Epidermal melanocyte (primary cell): ENCODE measurements around the gene ASTN1.

ENCODE experiments used
- DNase-seq: peaks from one replicate; pipeline ENCODE4 v3.0.0; 2011; ENCODE audit warnings: low spot score; ENCODE audit not compliant: insufficient read length

The ASTN1 gene

GRCh38 chr1:176880955-176881595, 283.4 kb downstream of the ASTN1 start:
- peak; percentile 69 for DNase-seq

DNA sequence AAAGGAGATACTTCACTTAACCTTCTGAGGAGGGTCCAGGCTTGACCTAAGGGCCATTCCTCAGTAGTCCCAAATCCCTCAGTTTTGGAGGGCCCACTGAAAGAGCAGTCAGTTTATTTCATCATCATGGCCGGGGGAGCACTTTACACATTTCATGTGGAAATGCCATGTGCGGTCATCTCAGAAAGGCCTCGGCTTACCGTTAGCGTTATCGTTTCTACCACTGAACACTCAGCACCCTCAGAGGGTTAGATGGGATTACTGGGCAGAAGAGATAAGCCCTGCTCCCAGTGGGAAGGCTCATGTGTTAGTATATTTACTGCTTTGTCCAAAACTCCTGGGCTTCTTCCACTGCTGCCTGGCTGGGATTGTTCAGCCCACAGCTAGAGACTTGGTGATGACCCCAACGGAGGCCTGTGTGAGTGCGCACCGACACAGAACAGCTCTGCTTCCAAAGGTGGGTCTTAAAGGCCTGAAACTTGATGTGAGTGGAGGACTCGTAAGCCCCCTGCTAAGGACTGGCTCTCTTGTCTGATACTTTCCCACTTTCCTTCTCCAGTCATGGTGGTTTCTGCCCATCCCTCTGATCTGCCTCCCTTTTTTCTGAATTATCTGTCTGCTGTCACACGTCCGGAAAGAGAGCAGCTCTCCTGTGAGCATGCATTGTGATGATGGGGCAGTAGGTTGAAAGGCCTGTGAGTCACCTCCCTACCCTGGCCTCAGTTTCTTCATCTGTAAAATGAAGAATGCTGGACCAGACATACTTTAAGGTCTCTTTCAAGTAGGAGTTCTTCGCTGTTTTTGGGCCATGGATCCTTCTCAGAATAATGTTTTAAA, 284.5 kb downstream of the ASTN1 start:
- DNase-seq = no peak

DNA sequence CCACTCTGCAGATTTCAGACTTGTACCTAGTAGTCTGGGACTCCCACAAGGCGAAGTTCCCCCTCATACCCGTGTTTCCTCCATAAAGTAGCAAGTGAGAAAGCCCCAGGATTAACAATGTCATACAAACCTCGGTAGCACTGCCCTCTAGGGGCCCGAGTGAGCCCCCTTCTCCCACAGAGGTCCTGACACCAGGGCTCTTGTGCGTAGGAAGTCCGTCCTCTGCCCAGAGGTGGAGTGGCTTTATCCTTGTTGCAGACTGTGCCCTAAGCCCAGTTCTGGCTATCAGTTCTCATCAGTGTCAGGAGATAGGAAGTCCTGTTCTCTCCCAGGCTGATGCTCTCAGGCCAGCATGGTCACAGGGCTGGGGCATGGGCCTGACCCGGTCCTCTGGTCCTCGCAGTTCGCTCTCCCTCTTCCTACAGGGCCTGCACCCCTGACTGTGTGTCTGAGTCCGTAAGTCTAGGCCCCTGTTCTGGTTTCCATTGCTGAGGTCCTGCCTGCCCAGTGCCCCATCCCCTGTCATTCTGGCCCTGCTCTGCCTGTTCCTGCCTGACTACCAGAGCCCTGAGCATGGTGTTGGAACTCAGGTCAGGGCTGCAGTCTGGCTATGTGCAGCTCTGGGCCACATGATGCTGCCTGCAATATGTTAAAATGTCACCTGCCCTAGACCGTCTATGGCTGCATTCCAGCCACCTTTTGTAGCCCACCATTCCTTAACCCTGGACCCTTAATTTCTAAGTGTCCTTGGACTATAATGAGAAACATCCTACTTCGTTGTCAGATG, 285.6 kb downstream of the ASTN1 start:
- no peak for DNase-seq

- no peak for DNase-seq
These were observed 287.0 kb downstream of the ASTN1 start for GRCh38 chr1:176877557-176877956.

- DNase-seq = no peak
These were observed 287.5 kb downstream of the ASTN1 start for GRCh38 chr1:176876966-176877515.

GRCh38 chr1:176869577-176869976, 294.9 kb downstream of the ASTN1 start:
- DNase-seq = no peak

DNA sequence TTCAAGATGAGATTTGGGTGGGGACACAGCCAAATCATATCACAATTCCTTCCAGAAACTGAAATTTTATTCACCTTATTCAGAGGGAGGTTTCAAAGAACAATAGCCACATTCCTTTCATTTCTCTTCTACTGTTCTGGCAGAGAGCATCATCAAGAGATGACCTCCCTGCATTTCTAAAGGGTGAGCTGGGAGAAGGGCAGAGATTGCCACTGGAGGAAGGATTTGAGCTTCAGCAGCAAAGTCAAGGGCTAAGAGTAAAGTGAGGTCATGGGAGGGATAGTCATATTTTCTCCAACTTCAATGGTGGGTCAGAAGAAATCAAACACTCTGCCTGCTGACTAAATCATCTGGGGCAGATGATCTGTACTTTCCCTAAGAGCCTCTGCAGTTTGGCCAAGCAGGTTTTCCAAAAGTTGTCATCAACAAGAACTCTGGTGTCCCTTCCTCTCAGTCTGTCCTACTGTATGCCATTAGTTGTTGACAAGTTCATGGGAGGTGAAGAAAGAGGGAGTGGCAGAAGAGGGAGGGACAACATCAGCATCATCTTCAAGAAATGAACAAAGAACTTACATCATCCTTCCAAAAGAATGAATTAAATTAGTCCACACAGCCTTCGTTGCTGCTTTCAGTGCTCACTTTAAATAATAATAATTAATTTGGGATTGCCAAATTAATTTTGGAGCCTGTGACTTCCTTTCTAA, 298.3 kb downstream of the ASTN1 start:
- no peak for DNase-seq

GRCh38 chr1:176864211-176864610, 300.3 kb downstream of the ASTN1 start:
- no peak for DNase-seq

GRCh38 chr1:176863613-176864012, 300.9 kb downstream of the ASTN1 start:
- DNase-seq = no peak

- DNase-seq = no peak
These were observed 306.0 kb downstream of the ASTN1 start for GRCh38 chr1:176858433-176858916.

DNA sequence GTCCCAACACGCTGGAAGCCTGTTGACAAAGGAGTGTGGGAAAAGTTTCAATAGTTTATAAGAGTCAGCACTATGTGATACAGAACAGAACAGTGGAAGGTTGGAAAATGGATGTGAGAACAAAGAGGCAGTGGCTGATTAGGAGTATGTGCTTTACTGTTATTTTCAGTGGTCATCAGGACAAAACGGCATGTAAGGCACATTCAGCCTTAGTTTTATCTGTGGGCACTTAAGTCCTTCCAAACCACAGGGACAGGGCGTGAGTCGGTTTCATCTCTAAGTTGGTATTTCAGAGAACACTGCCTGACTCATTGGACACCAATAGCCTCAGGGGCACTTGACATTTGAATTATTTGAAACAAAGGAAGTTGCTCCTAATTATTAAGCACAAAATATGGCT, 306.9 kb downstream of the ASTN1 start:
- no peak for DNase-seq

DNA sequence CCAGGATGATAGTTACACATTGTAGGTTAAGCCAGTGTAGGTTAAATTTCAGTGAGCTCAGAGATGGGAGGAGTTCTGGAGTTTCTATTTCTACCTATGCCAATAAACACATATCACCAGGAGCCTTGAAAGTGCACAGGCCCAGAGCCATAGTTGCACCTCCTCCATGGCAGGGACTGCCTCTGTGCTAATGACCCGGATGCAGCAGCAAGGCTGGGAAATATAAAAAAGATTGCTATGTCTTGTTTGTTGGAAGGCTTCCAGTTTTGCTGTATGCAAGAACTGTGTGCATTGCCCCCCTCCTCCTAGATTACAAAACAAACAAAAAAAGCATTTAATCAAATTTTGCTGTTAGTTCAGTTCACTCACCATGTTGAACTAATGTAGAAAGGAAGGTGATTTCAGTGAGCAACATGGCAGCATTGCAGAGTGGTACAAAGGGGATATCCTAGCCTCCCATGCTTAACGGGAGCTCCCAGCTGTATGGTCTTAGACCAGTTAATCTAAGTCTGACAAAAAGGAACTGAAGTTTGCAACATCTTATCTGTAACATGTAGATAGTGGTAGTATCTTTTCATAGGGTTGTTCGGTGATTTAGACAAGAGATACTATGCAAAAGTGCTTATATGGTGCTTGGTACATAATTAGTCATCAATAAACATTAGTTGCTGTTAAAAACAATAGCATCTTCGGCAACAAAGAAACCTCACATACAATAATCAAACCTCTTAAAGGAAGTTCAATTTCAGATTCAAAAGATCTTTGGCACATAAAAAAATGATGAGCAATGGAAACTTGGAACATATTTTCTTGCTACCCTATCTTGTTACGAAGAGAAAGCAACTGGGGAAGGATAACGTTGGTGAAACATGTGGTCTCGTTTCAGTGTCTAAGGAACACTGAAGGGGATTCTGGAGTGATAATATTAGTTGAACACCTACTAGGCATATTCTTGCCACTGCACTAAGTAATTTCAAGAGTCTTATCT, 309.5 kb downstream of the ASTN1 start:
- DNase-seq = no peak

DNA sequence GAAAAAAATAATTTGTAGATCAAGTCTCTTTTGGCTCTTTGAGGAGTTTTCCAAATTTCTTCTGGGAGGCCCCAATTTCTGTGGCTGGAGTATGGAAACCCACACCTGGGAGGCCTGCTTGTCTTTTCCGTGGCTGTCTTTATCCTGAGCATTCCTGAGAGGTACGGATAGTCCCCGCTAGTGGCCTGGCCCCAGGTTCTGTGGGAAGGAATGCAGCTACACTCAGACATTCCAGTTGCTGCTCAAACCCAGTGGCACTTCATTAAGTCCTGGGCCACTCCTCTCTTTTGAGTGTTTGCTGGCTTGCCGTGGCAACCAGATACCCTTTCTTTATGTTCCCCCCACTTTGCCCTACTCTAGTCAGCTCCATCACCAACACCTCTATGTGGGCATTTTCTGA, 310.4 kb downstream of the ASTN1 start:
- no peak for DNase-seq

GRCh38 chr1:176853503-176853902, 311.0 kb downstream of the ASTN1 start:
- no peak for DNase-seq

GRCh38 chr1:176852124-176852523, 312.4 kb downstream of the ASTN1 start:
- DNase-seq = no peak

GRCh38 chr1:176850871-176851270, 313.6 kb downstream of the ASTN1 start:
- no peak for DNase-seq

- DNase-seq = no peak
These were observed 315.2 kb downstream of the ASTN1 start for GRCh38 chr1:176849281-176849680.

DNA sequence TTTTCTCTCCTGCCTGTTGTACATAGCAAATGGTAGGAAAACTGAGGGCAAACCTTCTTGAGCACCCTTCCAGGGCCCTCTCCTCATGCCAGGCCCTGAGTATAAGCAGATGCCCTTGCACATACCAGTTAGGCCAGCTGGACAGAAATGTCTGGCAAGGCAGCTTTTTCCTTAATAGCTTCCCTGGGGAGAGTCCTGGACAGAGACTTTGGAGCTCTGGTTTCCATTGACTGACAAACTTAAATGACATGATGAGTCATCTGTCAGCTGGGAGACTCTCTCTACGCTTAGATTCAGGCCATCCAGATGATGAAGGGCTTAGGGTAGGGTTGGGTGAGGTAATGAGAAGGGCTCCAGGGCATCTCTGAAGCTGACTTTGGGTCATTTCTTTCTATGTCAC, 317.5 kb downstream of the ASTN1 start:
- no peak for DNase-seq

DNA sequence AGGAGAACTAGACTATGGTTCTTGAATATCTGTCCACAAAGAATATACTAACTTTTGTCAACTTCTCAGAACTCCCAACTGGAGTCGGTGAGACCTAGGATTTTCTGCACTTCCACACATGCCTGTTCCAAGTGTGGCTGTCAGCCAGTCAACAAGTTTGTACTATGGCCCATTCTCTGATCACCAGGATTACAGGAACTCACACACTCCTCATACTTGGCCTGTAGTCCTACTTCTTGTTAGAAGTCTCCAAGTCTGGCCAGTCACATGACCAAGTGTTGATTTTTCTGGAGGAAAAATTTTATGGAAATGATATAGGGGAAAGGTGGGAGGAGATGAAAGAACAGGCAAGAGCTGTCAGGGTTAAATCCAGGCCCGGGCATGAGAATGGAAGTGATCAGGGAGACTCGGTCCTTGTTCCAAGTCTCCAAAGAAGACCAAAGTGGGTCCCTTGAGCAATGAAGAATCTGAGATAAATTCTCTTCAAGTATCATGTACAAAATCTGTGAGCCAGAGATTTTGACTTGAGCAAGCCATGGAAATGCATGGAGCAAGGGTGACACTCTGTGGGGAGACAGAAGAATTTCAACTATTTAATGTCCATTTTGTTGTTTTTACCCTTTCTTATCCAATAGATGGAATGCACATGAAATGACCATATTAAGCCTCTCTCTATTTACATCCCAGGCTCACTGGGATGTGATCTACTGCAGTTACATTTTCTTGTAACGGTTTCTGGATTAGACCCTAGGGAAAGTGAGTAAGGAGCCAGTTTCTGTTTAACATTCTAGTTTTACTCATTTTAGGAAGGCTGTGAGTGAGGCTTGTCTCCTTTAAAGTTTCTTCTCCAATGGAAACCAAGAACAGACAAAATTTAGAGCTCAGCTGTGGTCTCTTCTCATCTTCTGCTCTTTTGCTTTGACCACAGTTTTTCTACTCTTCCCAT, 320.9 kb downstream of the ASTN1 start:
- no peak for DNase-seq
